ENCODE data around the gene FBXO41.

Gene FBXO41

DNA sequence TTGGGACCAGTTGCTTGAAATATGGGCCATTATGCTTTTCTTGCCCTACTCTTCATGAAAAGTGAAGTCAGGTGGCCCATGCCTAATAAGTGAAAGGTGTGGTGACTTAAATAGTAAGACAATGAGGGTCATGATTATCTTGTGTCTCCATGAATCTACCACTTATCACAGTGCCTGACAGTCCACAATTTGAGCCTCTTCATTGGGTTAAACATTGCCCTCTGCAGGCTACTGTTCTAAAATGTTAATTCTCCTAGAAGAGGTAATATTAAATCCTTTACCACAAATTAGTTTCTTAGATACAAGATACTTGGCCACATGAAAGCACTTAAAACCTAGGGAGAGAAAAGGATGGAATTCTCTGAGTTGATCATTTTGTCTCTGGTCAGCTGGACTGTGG is 5.0 kb upstream of the FBXO41 start:
- TF ChIP-seq, protein P1, sequence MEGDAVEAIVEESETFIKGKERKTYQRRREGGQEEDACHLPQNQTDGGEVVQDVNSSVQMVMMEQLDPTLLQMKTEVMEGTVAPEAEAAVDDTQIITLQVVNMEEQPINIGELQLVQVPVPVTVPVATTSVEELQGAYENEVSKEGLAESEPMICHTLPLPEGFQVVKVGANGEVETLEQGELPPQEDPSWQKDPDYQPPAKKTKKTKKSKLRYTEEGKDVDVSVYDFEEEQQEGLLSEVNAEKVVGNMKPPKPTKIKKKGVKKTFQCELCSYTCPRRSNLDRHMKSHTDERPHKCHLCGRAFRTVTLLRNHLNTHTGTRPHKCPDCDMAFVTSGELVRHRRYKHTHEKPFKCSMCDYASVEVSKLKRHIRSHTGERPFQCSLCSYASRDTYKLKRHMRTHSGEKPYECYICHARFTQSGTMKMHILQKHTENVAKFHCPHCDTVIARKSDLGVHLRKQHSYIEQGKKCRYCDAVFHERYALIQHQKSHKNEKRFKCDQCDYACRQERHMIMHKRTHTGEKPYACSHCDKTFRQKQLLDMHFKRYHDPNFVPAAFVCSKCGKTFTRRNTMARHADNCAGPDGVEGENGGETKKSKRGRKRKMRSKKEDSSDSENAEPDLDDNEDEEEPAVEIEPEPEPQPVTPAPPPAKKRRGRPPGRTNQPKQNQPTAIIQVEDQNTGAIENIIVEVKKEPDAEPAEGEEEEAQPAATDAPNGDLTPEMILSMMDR (IDR thresholded peaks at IDR 0.05; ENCODE audit: low read depth, low read length) = no peak
- H3K4me3 ChIP-seq (replicated peaks in 1 of 2; ENCODE audit: low read depth in 2 of 2, low read length in 2 of 2) = no peak overlapping the region
- DNase-seq (ENCODE audit: low read depth in 2 of 2) = no peak

GRCh38 chr2:73286134-73286655 is 1.9 kb upstream of the FBXO41 start:
- no peak for DNase-seq (ENCODE audit: low read depth in 2 of 2)
- TF ChIP-seq, protein P1 (IDR thresholded peaks at IDR 0.05; ENCODE audit: low read depth, low read length) = no peak
- H3K4me3 ChIP-seq (replicated peaks in 1 of 2; ENCODE audit: low read depth in 2 of 2, low read length in 2 of 2) = no peak overlapping the region

- DNase-seq (ENCODE audit: low read depth in 2 of 2) = no peak
- TF ChIP-seq, protein P1 (IDR thresholded peaks at IDR 0.05; ENCODE audit: low read depth, low read length) = no peak
- H3K4me3 ChIP-seq (replicated peaks in 1 of 2; ENCODE audit: low read depth in 2 of 2, low read length in 2 of 2) = no peak overlapping the region
Measured at GRCh38 chr2:73285159-73285739, 971 bp upstream of the FBXO41 start.

- DNase-seq (ENCODE audit: low read depth in 2 of 2) = no peak
- TF ChIP-seq, protein P1 (IDR thresholded peaks at IDR 0.05; ENCODE audit: low read depth, low read length) = no peak
- peak overlapping the region; percentile 62 to 74 for H3K4me3 ChIP-seq (replicated peaks in 1 of 2; ENCODE audit: low read depth in 2 of 2, low read length in 2 of 2)
Measured at GRCh38 chr2:73283545-73284295, 558 bp downstream of the FBXO41 start.

DNA sequence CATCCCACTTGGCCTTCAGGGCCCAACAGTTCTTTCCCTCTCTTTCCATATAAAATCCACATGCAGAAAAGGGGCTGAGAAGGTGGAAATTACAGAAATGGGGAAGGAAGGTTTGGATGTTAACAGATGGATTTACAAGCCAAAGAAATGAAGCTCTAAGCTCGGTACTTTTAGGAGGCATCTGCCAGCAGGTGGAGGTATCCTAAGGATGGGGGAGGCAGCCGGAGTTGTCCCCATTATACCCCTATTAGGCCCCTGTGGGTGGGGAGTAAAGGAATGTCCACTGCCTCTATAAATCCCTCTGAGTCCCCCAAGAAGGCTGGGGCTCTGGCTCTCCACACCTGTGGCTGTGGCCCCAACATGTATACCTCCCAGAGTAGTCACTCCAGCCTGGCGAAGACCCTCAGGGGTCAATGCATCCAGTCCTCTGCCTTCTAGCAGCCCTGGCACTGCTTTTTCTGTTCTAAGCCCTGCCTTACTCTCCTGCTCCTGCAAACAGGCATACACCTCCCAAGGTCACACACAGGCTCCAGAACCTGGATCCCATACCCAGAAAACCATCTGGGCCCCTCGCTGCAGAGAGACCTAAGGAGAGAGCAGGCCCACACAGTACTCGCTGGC is 1.2 kb downstream of the FBXO41 start:
- DNase-seq (ENCODE audit: low read depth in 2 of 2) = no peak
- TF ChIP-seq, protein P1 (IDR thresholded peaks at IDR 0.05; ENCODE audit: low read depth, low read length) = no peak
- H3K4me3 ChIP-seq (replicated peaks in 1 of 2; ENCODE audit: low read depth in 2 of 2, low read length in 2 of 2) = peak overlapping the region; percentile 62 to 74

DNA sequence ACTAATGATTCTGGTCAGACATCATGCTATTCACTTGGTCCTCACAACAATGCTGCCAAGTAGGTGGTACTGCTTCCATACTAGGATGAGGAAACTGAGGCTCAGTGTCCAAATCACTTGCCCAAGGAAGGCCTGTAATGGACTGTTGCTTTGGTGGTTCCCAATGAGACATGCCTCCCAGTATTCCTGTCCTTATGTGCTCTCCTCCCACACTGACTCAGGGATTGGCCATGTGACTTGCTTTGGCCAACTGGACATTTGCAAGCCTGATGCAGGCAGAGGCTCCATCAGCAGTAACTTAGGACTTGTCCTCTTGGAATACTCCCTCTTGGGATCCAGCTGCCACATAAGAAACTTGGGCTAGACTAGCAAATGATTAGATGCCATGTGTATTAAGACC is 3.0 kb downstream of the FBXO41 start:
- TF ChIP-seq, protein P1 (IDR thresholded peaks at IDR 0.05; ENCODE audit: low read depth, low read length) = no peak
- H3K4me3 ChIP-seq (replicated peaks in 1 of 2; ENCODE audit: low read depth in 2 of 2, low read length in 2 of 2) = no peak overlapping the region
- DNase-seq (ENCODE audit: low read depth in 2 of 2) = peak in 1 of 2 donors; percentile 10
